ENCODE results near the gene MYRIP.

The MYRIP gene

GRCh38 chr3:39839484-39839883 is 30.1 kb downstream of the MYRIP start:
- WGBS, 2 experiments = 89 to 92% methylated on average over 7 of the region's 7 CpGs
- H3K9me3 ChIP-seq (ENCODE audit: control insufficient read depth, low read length) = no peaks in the 10 kb centered on the region
- no peak overlapping the region for H3K4me3 ChIP-seq (ENCODE audit: insufficient read depth, low read depth, low read length)
- no peak overlapping the region for H3K27ac ChIP-seq (ENCODE audit: insufficient read depth, low read depth, low read length, poor library complexity, severe bottlenecking)
- no peaks in the 10 kb centered on the region for H3K27me3 ChIP-seq (ENCODE audit: control insufficient read depth, insufficient read depth, low read length, poor library complexity, severe bottlenecking)
- no peaks in the 10 kb centered on the region for H3K36me3 ChIP-seq (ENCODE audit: control insufficient read depth, insufficient read depth, low read length)
- H3K4me1 ChIP-seq (ENCODE audit: control insufficient read depth, insufficient read depth, low read length) = no peaks in the 10 kb centered on the region

- WGBS, 2 experiments = 91 to 97% methylated on average over 1 of the region's 1 CpG
Observed at GRCh38 chr3:39843440-39843839, 34.0 kb downstream of the MYRIP start.

GRCh38 chr3:39848365-39848764 is 39.0 kb downstream of the MYRIP start:
- Histone ChIP-seq H3K4me3 (ENCODE audit: insufficient read depth, low read depth, low read length) (no peak overlapping the region), H3K36me3 (ENCODE audit: control insufficient read depth, insufficient read depth, low read length) (no peaks in the 10 kb centered on the region), H3K4me1 (ENCODE audit: control insufficient read depth, insufficient read depth, low read length) (no peaks in the 10 kb centered on the region), H3K27me3 (ENCODE audit: control insufficient read depth, insufficient read depth, low read length, poor library complexity, severe bottlenecking) (no peaks in the 10 kb centered on the region), H3K9me3 (ENCODE audit: control insufficient read depth, low read length) (no peaks in the 10 kb centered on the region), H3K27ac (ENCODE audit: insufficient read depth, low read depth, low read length, poor library complexity, severe bottlenecking) (no peak overlapping the region)

More at GRCh38 chr3:39843440-39843839, 34.0 kb downstream of the MYRIP start:
- Histone ChIP-seq H3K4me1 (ENCODE audit: control insufficient read depth, insufficient read depth, low read length) (no peaks in the 10 kb centered on the region), H3K27ac (ENCODE audit: insufficient read depth, low read depth, low read length, poor library complexity, severe bottlenecking) (no peak overlapping the region), H3K9me3 (ENCODE audit: control insufficient read depth, low read length) (no peaks in the 10 kb centered on the region), H3K27me3 (ENCODE audit: control insufficient read depth, insufficient read depth, low read length, poor library complexity, severe bottlenecking) (no peaks in the 10 kb centered on the region), H3K4me3 (ENCODE audit: insufficient read depth, low read depth, low read length) (no peak overlapping the region), H3K36me3 (ENCODE audit: control insufficient read depth, insufficient read depth, low read length) (no peaks in the 10 kb centered on the region)

GRCh38 chr3:39849992-39850715 is 40.7 kb downstream of the MYRIP start:
- Histone ChIP-seq H3K9me3 (ENCODE audit: control insufficient read depth, low read length) (no peaks in the 10 kb centered on the region), H3K27me3 (ENCODE audit: control insufficient read depth, insufficient read depth, low read length, poor library complexity, severe bottlenecking) (no peaks in the 10 kb centered on the region)
- WGBS, 2 experiments = 89 to 93% methylated on average over 3 of the region's 3 CpGs

GRCh38 chr3:39850716-39851032 is 41.3 kb downstream of the MYRIP start:
- Histone ChIP-seq H3K36me3 (ENCODE audit: control insufficient read depth, insufficient read depth, low read length) (no peaks in the 10 kb centered on the region), H3K4me1 (ENCODE audit: control insufficient read depth, insufficient read depth, low read length) (no peaks in the 10 kb centered on the region), H3K27me3 (ENCODE audit: control insufficient read depth, insufficient read depth, low read length, poor library complexity, severe bottlenecking) (no peaks in the 10 kb centered on the region), H3K27ac (ENCODE audit: insufficient read depth, low read depth, low read length, poor library complexity, severe bottlenecking) (no peak overlapping the region), H3K4me3 (ENCODE audit: insufficient read depth, low read depth, low read length) (no peak overlapping the region), H3K9me3 (ENCODE audit: control insufficient read depth, low read length) (no peaks in the 10 kb centered on the region)
- WGBS, 2 experiments = 89 to 90% methylated on average over 2 of the region's 2 CpGs

More at GRCh38 chr3:39849992-39850715, 40.7 kb downstream of the MYRIP start:
- Histone ChIP-seq H3K36me3 (ENCODE audit: control insufficient read depth, insufficient read depth, low read length) (no peaks in the 10 kb centered on the region), H3K27ac (ENCODE audit: insufficient read depth, low read depth, low read length, poor library complexity, severe bottlenecking) (no peak overlapping the region), H3K4me3 (ENCODE audit: insufficient read depth, low read depth, low read length) (no peak overlapping the region), H3K4me1 (ENCODE audit: control insufficient read depth, insufficient read depth, low read length) (no peaks in the 10 kb centered on the region)

GRCh38 chr3:39855517-39855916 is 46.1 kb downstream of the MYRIP start:
- no peaks in the 10 kb centered on the region for H3K27me3 ChIP-seq (ENCODE audit: control insufficient read depth, insufficient read depth, low read length, poor library complexity, severe bottlenecking)
- no peak overlapping the region for H3K4me3 ChIP-seq (ENCODE audit: insufficient read depth, low read depth, low read length)
- no peaks in the 10 kb centered on the region for H3K4me1 ChIP-seq (ENCODE audit: control insufficient read depth, insufficient read depth, low read length)
- H3K27ac ChIP-seq (ENCODE audit: insufficient read depth, low read depth, low read length, poor library complexity, severe bottlenecking) = no peak overlapping the region
- no peaks in the 10 kb centered on the region for H3K36me3 ChIP-seq (ENCODE audit: control insufficient read depth, insufficient read depth, low read length)
- WGBS, 2 experiments = 95% methylated on average over 3 of the region's 3 CpGs
- H3K9me3 ChIP-seq (ENCODE audit: control insufficient read depth, low read length) = no peaks in the 10 kb centered on the region

- H3K9me3 ChIP-seq (ENCODE audit: control insufficient read depth, low read length) = no peaks in the 10 kb centered on the region
- H3K36me3 ChIP-seq (ENCODE audit: control insufficient read depth, insufficient read depth, low read length) = no peaks in the 10 kb centered on the region
- no peak overlapping the region for H3K27ac ChIP-seq (ENCODE audit: insufficient read depth, low read depth, low read length, poor library complexity, severe bottlenecking)
- H3K4me3 ChIP-seq (ENCODE audit: insufficient read depth, low read depth, low read length) = no peak overlapping the region
- H3K4me1 ChIP-seq (ENCODE audit: control insufficient read depth, insufficient read depth, low read length) = no peaks in the 10 kb centered on the region
- WGBS, 2 experiments = 80 to 87% methylated on average over 2 of the region's 2 CpGs
- no peaks in the 10 kb centered on the region for H3K27me3 ChIP-seq (ENCODE audit: control insufficient read depth, insufficient read depth, low read length, poor library complexity, severe bottlenecking)
Observed at GRCh38 chr3:39869890-39870289, 60.5 kb downstream of the MYRIP start.

- Histone ChIP-seq H3K27ac (ENCODE audit: insufficient read depth, low read depth, low read length, poor library complexity, severe bottlenecking) (no peak overlapping the region), H3K27me3 (ENCODE audit: control insufficient read depth, insufficient read depth, low read length, poor library complexity, severe bottlenecking) (no peaks in the 10 kb centered on the region), H3K4me1 (ENCODE audit: control insufficient read depth, insufficient read depth, low read length) (no peaks in the 10 kb centered on the region), H3K4me3 (ENCODE audit: insufficient read depth, low read depth, low read length) (no peak overlapping the region), H3K36me3 (ENCODE audit: control insufficient read depth, insufficient read depth, low read length) (no peaks in the 10 kb centered on the region), H3K9me3 (ENCODE audit: control insufficient read depth, low read length) (no peaks in the 10 kb centered on the region)
- 88 to 90% methylated on average over 2 of the region's 3 CpGs for WGBS, 2 experiments
Observed at GRCh38 chr3:39870706-39871105, 61.3 kb downstream of the MYRIP start.

- 86 to 92% methylated on average over 2 of the region's 2 CpGs for WGBS, 2 experiments
- Histone ChIP-seq H3K9me3 (ENCODE audit: control insufficient read depth, low read length) (no peaks in the 10 kb centered on the region), H3K4me1 (ENCODE audit: control insufficient read depth, insufficient read depth, low read length) (no peaks in the 10 kb centered on the region), H3K4me3 (ENCODE audit: insufficient read depth, low read depth, low read length) (no peak overlapping the region), H3K27ac (ENCODE audit: insufficient read depth, low read depth, low read length, poor library complexity, severe bottlenecking) (no peak overlapping the region), H3K27me3 (ENCODE audit: control insufficient read depth, insufficient read depth, low read length, poor library complexity, severe bottlenecking) (no peaks in the 10 kb centered on the region), H3K36me3 (ENCODE audit: control insufficient read depth, insufficient read depth, low read length) (no peaks in the 10 kb centered on the region)
Observed at GRCh38 chr3:39879581-39879980, 70.2 kb downstream of the MYRIP start.

- Histone ChIP-seq H3K27me3 (ENCODE audit: control insufficient read depth, insufficient read depth, low read length, poor library complexity, severe bottlenecking) (no peaks in the 10 kb centered on the region), H3K9me3 (ENCODE audit: control insufficient read depth, low read length) (no peaks in the 10 kb centered on the region), H3K4me1 (ENCODE audit: control insufficient read depth, insufficient read depth, low read length) (no peaks in the 10 kb centered on the region), H3K27ac (ENCODE audit: insufficient read depth, low read depth, low read length, poor library complexity, severe bottlenecking) (no peak overlapping the region), H3K4me3 (ENCODE audit: insufficient read depth, low read depth, low read length) (no peak overlapping the region), H3K36me3 (ENCODE audit: control insufficient read depth, insufficient read depth, low read length) (no peaks in the 10 kb centered on the region)
- 100% methylated on average over 1 of the region's 1 CpG; no CpG with 5 or more reads in 1 of the 2 experiments for WGBS, 2 experiments
Observed at GRCh38 chr3:39882111-39882510, 72.7 kb downstream of the MYRIP start.

- Histone ChIP-seq H3K9me3 (ENCODE audit: control insufficient read depth, low read length) (no peaks in the 10 kb centered on the region), H3K27ac (ENCODE audit: insufficient read depth, low read depth, low read length, poor library complexity, severe bottlenecking) (no peak overlapping the region), H3K4me1 (ENCODE audit: control insufficient read depth, insufficient read depth, low read length) (no peaks in the 10 kb centered on the region), H3K4me3 (ENCODE audit: insufficient read depth, low read depth, low read length) (no peak overlapping the region), H3K36me3 (ENCODE audit: control insufficient read depth, insufficient read depth, low read length) (no peaks in the 10 kb centered on the region), H3K27me3 (ENCODE audit: control insufficient read depth, insufficient read depth, low read length, poor library complexity, severe bottlenecking) (no peaks in the 10 kb centered on the region)
- WGBS, 2 experiments = 71 to 85% methylated on average over 1 of the region's 1 CpG
Observed at GRCh38 chr3:39892068-39892467, 82.7 kb downstream of the MYRIP start.
